ENCODE data around the gene NAALADL1.

DNA sequence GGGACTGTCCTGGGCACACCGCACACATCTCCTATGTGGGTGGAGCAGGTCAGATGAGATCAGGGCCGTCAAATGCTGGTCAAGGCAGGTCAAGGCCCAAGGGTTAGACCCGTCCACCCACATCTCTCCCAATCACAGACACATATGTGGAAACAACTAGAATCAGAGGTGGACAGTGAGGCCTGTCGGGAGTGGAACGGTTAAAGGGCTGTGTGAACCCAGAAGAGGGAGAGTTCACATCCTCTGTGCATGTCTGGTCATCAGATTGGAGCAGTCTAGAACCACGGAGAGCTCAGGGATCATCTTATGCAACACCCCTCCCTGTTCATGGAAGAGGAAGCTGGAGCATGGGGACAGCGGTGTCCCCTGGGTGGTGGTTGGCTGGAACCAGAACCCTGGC is 38.5 kb downstream of the NAALADL1 start:
- TF ChIP-seq, protein P1, sequence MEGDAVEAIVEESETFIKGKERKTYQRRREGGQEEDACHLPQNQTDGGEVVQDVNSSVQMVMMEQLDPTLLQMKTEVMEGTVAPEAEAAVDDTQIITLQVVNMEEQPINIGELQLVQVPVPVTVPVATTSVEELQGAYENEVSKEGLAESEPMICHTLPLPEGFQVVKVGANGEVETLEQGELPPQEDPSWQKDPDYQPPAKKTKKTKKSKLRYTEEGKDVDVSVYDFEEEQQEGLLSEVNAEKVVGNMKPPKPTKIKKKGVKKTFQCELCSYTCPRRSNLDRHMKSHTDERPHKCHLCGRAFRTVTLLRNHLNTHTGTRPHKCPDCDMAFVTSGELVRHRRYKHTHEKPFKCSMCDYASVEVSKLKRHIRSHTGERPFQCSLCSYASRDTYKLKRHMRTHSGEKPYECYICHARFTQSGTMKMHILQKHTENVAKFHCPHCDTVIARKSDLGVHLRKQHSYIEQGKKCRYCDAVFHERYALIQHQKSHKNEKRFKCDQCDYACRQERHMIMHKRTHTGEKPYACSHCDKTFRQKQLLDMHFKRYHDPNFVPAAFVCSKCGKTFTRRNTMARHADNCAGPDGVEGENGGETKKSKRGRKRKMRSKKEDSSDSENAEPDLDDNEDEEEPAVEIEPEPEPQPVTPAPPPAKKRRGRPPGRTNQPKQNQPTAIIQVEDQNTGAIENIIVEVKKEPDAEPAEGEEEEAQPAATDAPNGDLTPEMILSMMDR (IDR thresholded peaks at IDR 0.05; ENCODE audit: poor library complexity) = no peak
- TF ChIP-seq EZH2 (IDR thresholded peaks at IDR 0.05; ENCODE audit: borderline replicate concordance) (no peak), EZH2phosphoT487 (IDR thresholded peaks at IDR 0.05; ENCODE audit: low read depth, severe bottlenecking, unreplicated experiment) (no peak)

Measured in hepatocyte (in vitro differentiated cells).